Astrocyte (in vitro differentiated cells and primary cell): ENCODE results near the gene BAHD1.

Source experiments
- EZH2 ChIP-seq: IDR thresholded peaks from 2 replicates; pipeline ENCODE4 v1.6.1; 2012; ENCODE audit warnings: mild to moderate bottlenecking, low read length, inconsistent platforms; ENCODE audit not compliant: insufficient read depth
- TF ChIP-seq, protein P1 (sequence below): IDR thresholded peaks from 2 replicates; pipeline ENCODE4 v1.5.1; 2011; ENCODE audit warnings: low read depth, mild to moderate bottlenecking, inconsistent platforms, low read length, moderate library complexity; ENCODE audit not compliant: insufficient read depth

GRCh38 chr15:40511093-40511471 lies 70.3 kb downstream of the BAHD1 start:
- TF ChIP-seq, protein P1, sequence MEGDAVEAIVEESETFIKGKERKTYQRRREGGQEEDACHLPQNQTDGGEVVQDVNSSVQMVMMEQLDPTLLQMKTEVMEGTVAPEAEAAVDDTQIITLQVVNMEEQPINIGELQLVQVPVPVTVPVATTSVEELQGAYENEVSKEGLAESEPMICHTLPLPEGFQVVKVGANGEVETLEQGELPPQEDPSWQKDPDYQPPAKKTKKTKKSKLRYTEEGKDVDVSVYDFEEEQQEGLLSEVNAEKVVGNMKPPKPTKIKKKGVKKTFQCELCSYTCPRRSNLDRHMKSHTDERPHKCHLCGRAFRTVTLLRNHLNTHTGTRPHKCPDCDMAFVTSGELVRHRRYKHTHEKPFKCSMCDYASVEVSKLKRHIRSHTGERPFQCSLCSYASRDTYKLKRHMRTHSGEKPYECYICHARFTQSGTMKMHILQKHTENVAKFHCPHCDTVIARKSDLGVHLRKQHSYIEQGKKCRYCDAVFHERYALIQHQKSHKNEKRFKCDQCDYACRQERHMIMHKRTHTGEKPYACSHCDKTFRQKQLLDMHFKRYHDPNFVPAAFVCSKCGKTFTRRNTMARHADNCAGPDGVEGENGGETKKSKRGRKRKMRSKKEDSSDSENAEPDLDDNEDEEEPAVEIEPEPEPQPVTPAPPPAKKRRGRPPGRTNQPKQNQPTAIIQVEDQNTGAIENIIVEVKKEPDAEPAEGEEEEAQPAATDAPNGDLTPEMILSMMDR: no peak
- TF ChIP-seq EZH2: no peak
